Measurements from ENCODE around the gene EFNA3. TPM values are rescaled to one million over a fixed set of nuclear protein-coding genes. Genes with fewer than 3 reads are reported as not detected.
A peak's percentile ranks its signal among the peaks of the same experiment; 100 is the strongest.

Gene EFNA3
- total RNA-seq, 3 donors from 2014 or later: 2.1 to 17.4 (median 5.6) TPM

DNA sequence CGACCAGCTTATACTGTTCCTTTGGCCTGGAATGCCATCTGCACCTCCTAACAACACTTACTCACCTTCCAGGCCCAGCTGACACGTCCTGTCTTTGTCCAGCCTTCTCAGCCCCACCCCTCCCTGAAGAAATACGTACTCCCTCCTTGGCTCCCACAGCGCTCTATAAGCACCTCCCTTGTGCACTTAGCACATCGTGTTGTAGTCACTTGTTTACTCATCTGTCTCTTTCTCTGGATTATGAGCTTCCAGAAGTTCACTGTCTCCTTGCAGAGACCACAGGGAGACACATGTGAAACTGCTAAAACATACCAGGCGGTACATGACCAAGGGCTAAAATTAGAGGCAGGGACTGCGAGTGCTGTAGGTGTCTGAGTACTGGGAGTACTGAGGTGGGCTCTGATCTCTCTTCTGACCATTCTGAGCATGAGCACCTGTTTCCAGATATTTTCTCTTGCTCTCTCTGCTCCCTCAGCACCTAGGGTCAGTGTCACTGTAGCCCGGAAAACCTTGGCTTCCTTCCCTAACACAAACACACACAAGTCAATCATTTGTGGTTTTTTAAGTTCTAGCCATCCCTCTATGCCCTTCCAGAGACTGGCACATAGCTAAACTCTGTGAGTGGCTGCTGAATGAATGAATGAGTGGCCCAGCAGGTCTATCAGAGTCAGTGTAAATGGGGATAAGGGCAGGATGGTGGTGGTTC is 39.9 kb upstream of the EFNA3 start:
- Histone ChIP-seq H3K9me3 (no peaks in the 10 kb centered on the region), H3K36me3 (ENCODE audit: low read depth) (no peaks in the 10 kb centered on the region), H3K4me3 (no peak overlapping the region), H3K4me1 (ENCODE audit: low read depth) (peaks cover 20% of the 10 kb centered on the region)
- peak; percentile 92 for ATAC-seq
- intact Hi-C loops (cut with DNase I, micrococcal nuclease): no loop called here
- TF ChIP-seq, protein P1, sequence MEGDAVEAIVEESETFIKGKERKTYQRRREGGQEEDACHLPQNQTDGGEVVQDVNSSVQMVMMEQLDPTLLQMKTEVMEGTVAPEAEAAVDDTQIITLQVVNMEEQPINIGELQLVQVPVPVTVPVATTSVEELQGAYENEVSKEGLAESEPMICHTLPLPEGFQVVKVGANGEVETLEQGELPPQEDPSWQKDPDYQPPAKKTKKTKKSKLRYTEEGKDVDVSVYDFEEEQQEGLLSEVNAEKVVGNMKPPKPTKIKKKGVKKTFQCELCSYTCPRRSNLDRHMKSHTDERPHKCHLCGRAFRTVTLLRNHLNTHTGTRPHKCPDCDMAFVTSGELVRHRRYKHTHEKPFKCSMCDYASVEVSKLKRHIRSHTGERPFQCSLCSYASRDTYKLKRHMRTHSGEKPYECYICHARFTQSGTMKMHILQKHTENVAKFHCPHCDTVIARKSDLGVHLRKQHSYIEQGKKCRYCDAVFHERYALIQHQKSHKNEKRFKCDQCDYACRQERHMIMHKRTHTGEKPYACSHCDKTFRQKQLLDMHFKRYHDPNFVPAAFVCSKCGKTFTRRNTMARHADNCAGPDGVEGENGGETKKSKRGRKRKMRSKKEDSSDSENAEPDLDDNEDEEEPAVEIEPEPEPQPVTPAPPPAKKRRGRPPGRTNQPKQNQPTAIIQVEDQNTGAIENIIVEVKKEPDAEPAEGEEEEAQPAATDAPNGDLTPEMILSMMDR (IDR thresholded peaks at IDR 0.05): no peak
- peak in 2 of 3 donors; percentile 64 to 76 for DNase-seq

DNA sequence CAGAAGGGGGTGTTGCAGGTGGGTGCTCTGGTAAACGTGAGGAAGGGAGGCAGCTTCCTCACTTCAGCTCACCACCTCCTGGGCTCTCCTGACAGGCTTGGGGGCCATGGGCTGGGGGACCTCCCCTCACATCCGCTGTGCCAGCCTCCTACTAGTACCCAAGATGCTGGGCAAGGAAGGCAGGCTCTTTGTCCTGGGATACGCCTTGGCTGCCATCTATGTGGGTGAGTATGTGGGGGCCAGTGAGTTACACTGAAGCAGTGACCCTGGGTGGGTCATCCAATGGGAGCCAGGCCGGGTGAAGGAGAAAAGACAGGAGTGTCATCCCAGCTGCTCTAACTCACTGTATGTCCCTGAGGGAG is 39.3 kb upstream of the EFNA3 start:
- DNase-seq: no peak
- intact Hi-C loops (cut with DNase I, micrococcal nuclease): no loop called here
- Histone ChIP-seq H3K4me3 (no peak overlapping the region), H3K36me3 (ENCODE audit: low read depth) (no peaks in the 10 kb centered on the region), H3K4me1 (ENCODE audit: low read depth) (peaks cover 25% of the 10 kb centered on the region), H3K9me3 (no peaks in the 10 kb centered on the region)
- TF ChIP-seq, protein P1 (IDR thresholded peaks at IDR 0.05): no peak
- no peak for ATAC-seq

DNA sequence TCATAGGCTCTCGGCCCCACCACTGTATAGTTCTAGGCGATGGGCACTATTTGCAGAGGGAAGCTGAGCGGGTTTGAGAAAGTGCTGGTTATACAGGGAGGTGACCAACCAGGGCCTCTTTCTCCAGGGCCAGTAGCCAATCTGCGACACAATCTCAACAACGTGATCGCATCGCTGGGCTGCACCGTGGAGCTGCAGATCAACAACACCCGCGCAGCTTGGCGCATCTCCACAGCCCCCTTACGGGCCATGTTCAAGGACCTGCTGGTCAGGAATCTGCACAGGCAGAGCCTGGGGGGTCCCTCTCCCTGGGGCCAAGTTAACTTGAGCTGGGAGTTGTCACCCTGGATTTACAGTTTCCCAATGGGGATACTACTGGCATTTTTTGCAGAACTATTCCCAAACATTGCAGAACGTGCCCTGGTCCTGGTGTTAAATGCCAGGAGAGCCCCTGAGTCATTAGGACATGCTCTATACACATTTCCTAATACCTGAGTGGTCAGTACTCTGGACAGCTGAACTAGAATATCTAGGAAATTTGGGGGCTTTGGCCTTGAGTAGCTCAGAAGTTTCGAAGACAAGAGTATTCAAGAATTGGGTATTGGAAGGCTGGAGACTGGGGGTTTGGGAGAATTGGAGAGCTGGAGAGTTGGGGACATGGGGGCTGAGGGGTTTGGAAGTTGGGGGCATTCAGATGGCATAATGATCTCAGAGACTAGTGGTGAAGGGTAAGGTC is 38.1 kb upstream of the EFNA3 start:
- H3K9me3 ChIP-seq: no peaks in the 10 kb centered on the region
- H3K36me3 ChIP-seq (ENCODE audit: low read depth): no peaks in the 10 kb centered on the region
- intact Hi-C loops (cut with DNase I, micrococcal nuclease): no loop called here
- TF ChIP-seq, protein P1 (IDR thresholded peaks at IDR 0.05): no peak
- no peak overlapping the region for H3K4me3 ChIP-seq
- ATAC-seq: no peak
- peaks cover 34% of the 10 kb centered on the region for H3K4me1 ChIP-seq (ENCODE audit: low read depth)
- no peak for DNase-seq

DNA sequence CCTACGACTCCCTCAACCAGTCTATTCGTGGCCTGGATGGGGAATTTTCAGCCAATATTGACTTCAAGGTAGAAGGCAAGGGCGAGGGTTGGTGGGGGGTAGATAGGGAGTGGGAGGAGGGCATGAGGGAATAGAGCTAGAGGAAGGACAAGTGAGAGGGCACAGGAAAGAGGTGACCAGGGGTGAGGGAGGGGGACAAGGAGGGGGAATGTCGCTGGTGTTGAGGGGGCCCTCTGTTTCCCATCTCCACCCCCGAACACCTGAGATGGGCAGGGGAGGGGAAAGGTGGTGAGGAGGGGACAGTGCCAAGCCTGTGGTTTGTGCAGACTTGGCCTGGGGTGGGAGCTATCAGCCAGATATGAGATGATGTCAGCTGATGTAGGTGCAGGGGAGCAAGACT is 35.8 kb upstream of the EFNA3 start:
- DNase-seq (no peak), ATAC-seq (no peak)
- no peaks in the 10 kb centered on the region for H3K36me3 ChIP-seq (ENCODE audit: low read depth)
- peaks cover 34% of the 10 kb centered on the region for H3K4me1 ChIP-seq (ENCODE audit: low read depth)
- H3K4me3 ChIP-seq: no peak overlapping the region
- TF ChIP-seq, protein P1 (IDR thresholded peaks at IDR 0.05): no peak
- intact Hi-C loops (cut with DNase I, micrococcal nuclease): no loop called here
- no peaks in the 10 kb centered on the region for H3K9me3 ChIP-seq

DNA sequence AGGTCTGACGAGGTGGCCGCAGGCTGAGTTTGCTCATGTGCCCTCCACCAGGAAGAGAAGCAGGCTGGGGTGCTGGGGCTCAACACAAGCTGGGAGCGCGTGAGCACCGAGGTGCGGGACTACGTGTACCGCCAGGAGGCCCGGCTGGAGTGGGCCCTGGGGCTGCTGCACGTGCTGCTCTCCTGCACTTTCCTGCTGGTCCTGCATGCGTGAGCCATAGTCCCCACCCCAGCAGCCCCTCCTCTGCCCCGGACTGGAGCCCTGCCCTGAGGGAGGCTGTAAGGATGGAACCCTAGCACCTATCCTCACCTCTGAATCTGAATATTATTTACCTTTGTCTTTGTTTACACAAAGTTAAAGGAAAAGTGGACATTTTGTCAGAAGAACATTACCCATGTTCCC is 35.3 kb upstream of the EFNA3 start:
- no peak overlapping the region for H3K4me3 ChIP-seq
- intact Hi-C loops (cut with DNase I, micrococcal nuclease): no loop called here
- ATAC-seq: peak; percentile 73

More for the DNA sequence above, 35.3 kb upstream of the EFNA3 start:
- TF ChIP-seq, protein P1 (IDR thresholded peaks at IDR 0.05): no peak
- DNase-seq: peak; percentile 76 to 86 (median 83)
- no peaks in the 10 kb centered on the region for H3K36me3 ChIP-seq (ENCODE audit: low read depth)
- peaks cover 28% of the 10 kb centered on the region for H3K4me1 ChIP-seq (ENCODE audit: low read depth)
- H3K9me3 ChIP-seq: no peaks in the 10 kb centered on the region
